GM12878 (cell line): ENCODE measurements around the gene MACROD2. TPM values are rescaled to one million over a fixed set of nuclear protein-coding genes. Genes with fewer than 3 reads are reported as not detected.

Experiments
- ATAC-seq: fragments of 200-7000 bp; cut with Tn5 transposase; 3 replicates; pipeline ENCODE4 v1.9.1; 2020; ENCODE audit warnings: mild to moderate bottlenecking, moderate library complexity
- BruUV-seq: library from RNA; stranded (reverse); fragments of 400-500 nt; replicated peaks from 2 replicates; lab custom pipeline; 2021; lab: Mats Ljungman, UMichigan
- CTCF ChIA-PET: fragments of 300-600 bp; sonication (Branson Sonifier 250); formaldehyde crosslinking; extraction: SDS; loops from one replicate; lab custom pipeline; 2021; ENCODE audit warnings: inconsistent platforms; lab: Yijun Ruan, JAX
- POLR2A ChIA-PET: fragments of 350-600 bp; formaldehyde crosslinking; extraction: SDS; loops from one replicate; lab custom pipeline; 2021; ENCODE audit warnings: inconsistent platforms; lab: Charles Lee
- RAD21 ChIA-PET: fragments of 300-600 bp; sonication (Branson Sonifier 250); formaldehyde crosslinking; loops from one replicate; lab custom pipeline; 2023; ENCODE audit warnings: antibody characterized with exemption; ENCODE audit not compliant: unreplicated experiment; lab: Charles Lee
- SMC1A ChIA-PET: fragments of 300-600 bp; sonication (Branson Sonifier 250); formaldehyde crosslinking; loops from one replicate; lab custom pipeline; 2023; ENCODE audit not compliant: unreplicated experiment, uncharacterized antibody; lab: Charles Lee
- DNase-seq: peaks from one replicate; pipeline ENCODE4 v3.0.0-alpha.2; 2011; ENCODE audit warnings: low read depth, low spot score
- FAIRE-seq: peaks from 3 replicates; lab custom pipeline; 2011; peaks lifted over from hg19 to GRCh38; lab: Jason Lieb, UNC
- H2AFZ ChIP-seq: 2 replicates; pipeline ENCODE4 v1.6.0; 2011; ENCODE audit warnings: low read depth, low read length, control low read depth; ENCODE audit not compliant: control insufficient read depth
- H3K27ac ChIP-seq: 2 replicates; pipeline ENCODE4 v1.5.1; 2011; ENCODE audit warnings: control low read depth; ENCODE audit not compliant: control insufficient read depth, insufficient read depth
- H3K27me3 ChIP-seq, 2 experiments: replicated peaks in 1 of 2; 2 replicates each; pipeline versions ENCODE4 v1.6.0 to v1.6.1; 2011; ENCODE audit warnings: low read length in 1 of 2; ENCODE audit not compliant: control insufficient read depth in 2 of 2, insufficient read depth in 2 of 2
- H3K36me3 ChIP-seq, 2 experiments: 2 replicates each; pipeline ENCODE4 v1.5.1; 2011; ENCODE audit warnings: low read length in 1 of 2; ENCODE audit not compliant: control insufficient read depth in 2 of 2, insufficient read depth in 2 of 2
- H3K4me1 ChIP-seq: 2 replicates; pipeline ENCODE4 v1.6.1; 2011; ENCODE audit warnings: mild to moderate bottlenecking, low read length, moderate library complexity, mixed read lengths; ENCODE audit not compliant: control insufficient read depth, insufficient read depth
- H3K4me2 ChIP-seq: 2 replicates; pipeline ENCODE4 v1.6.0; 2011; ENCODE audit warnings: control low read depth; ENCODE audit not compliant: control insufficient read depth, insufficient read depth
- H3K4me3 ChIP-seq: fragments of 200-600 bp; sonication (generic); 2 replicates; pipeline ENCODE4 v1.5.1; 2016
- H3K79me2 ChIP-seq: 2 replicates; pipeline ENCODE4 v1.6.0; 2011; ENCODE audit warnings: low read length; ENCODE audit not compliant: control insufficient read depth, insufficient read depth
- H3K9ac ChIP-seq: 2 replicates; pipeline ENCODE4 v1.8.0; 2011; ENCODE audit warnings: low read length, control low read depth, mixed read lengths; ENCODE audit not compliant: control insufficient read depth, insufficient read depth
- H3K9me3 ChIP-seq: replicated peaks from 3 replicates; pipeline ENCODE4 v1.5.1; 2011; ENCODE audit warnings: mild to moderate bottlenecking, low read length; ENCODE audit not compliant: control insufficient read depth, insufficient read depth
- H4K20me1 ChIP-seq: 2 replicates; pipeline ENCODE4 v1.6.0; 2011; ENCODE audit not compliant: control insufficient read depth, insufficient read depth
- ATF2 ChIP-seq: IDR thresholded peaks from 2 replicates; pipeline ENCODE4 v1.6.1; 2012; ENCODE audit warnings: low read length, inconsistent platforms
- CTCF ChIP-seq, 3 experiments: IDR thresholded peaks in 2 of 3; conservative IDR thresholded peaks in 1 of 3; 2 replicates each; pipeline ENCODE4 v1.5.1; 2011; ENCODE audit warnings: low read depth in 3 of 3, low read length in 3 of 3, mild to moderate bottlenecking in 3 of 3, control low read depth in 2 of 3, moderate library complexity in 2 of 3, inconsistent platforms in 1 of 3, mixed read lengths in 1 of 3; ENCODE audit not compliant: control insufficient read depth in 2 of 3, insufficient read depth in 1 of 3; ENCODE audit errors: extremely low read depth in 1 of 3
- DPF2 ChIP-seq: fragments of 450-650 bp; IDR thresholded peaks from 2 replicates; pipeline ENCODE4 v1.6.1; 2017; ENCODE audit warnings: mild to moderate bottlenecking
- EP300 ChIP-seq, 2 experiments: fragments of 150-350 bp in 1 of 2; IDR thresholded peaks; 2 replicates each; pipeline ENCODE4 v1.6.1; 2011 to 2012; ENCODE audit warnings: low read depth in 2 of 2, low read length in 2 of 2, borderline replicate concordance in 1 of 2, improper control_type of control experiment in 1 of 2, inconsistent platforms in 1 of 2; ENCODE audit not compliant: control insufficient read depth in 1 of 2
- NBN ChIP-seq: fragments of 450-650 bp; IDR thresholded peaks from 2 replicates; pipeline ENCODE4 v1.6.1; 2016
- RAD21 ChIP-seq: IDR thresholded peaks from 2 replicates; pipeline ENCODE4 v1.6.1; 2011; ENCODE audit warnings: mild to moderate bottlenecking, low read depth, low read length, moderate library complexity; ENCODE audit not compliant: insufficient read depth
- SMC3 ChIP-seq: IDR thresholded peaks from 2 replicates; pipeline ENCODE4 v1.6.1; 2011; ENCODE audit warnings: low read length, improper control_type of control experiment, borderline replicate concordance
- STAT3 ChIP-seq: IDR thresholded peaks from 2 replicates; pipeline ENCODE4 v1.6.1; 2011; ENCODE audit warnings: low read depth, low read length, improper control_type of control experiment
- USF2 ChIP-seq: IDR thresholded peaks from 2 replicates; pipeline ENCODE4 v1.6.1; 2011; ENCODE audit warnings: low read depth, low read length, improper control_type of control experiment, borderline replicate concordance
- WGBS: methylation state at CpG from one replicate; pipeline ENCODE4 v1.1.6; 2016; ENCODE audit warnings: low lambda C conversion rate; ENCODE audit not compliant: insufficient replicate concordance, insufficient coverage; ENCODE audit errors: missing lambda C conversion rate; 5-methylcytosine and 5-hydroxymethylcytosine counted together
- in situ Hi-C: fragments of 300-500 bp; cut with MboI; formaldehyde crosslinking; loops from 9 replicates; pipeline ENCODE4 v1.14.3; 2018; ENCODE audit warnings: mixed read lengths
- intact Hi-C: fragments of 100-400 bp; cut with micrococcal nuclease; formaldehyde crosslinking; loops from one replicate; pipeline ENCODE4 v1.14.2; 2022; ENCODE audit not compliant: unreplicated experiment
- polyA plus RNA-seq, 11 experiments: library from polyadenylated mRNA; depleted of rRNA in 4 of 11; unstranded in 6 of 11; stranded (reverse) in 5 of 11; fragments of >200 nt; fragmentation: Nextera tagmentation in 4 of 11; fragmentation: Illumina TruSeq in 1 of 11; extraction: Ambion mirVana in 4 of 11; extraction: Trizol in 1 of 11; gene quantifications; 1 replicate in 1 of 11; 2 replicates in 10 of 11; pipeline versions ENCODE4 v1.2.1 to v1.2.3, GENCODE V29; 2011 to 2016; ENCODE audit warnings: inconsistent platforms in 2 of 11, missing spikeins in 2 of 11, low read depth in 1 of 11
- total RNA-seq, 4 experiments: library from RNA; depleted of rRNA in 3 of 4; stranded (reverse); fragments of >200 nt in 3 of 4; fragmentation: Illumina TruSeq in 1 of 4; extraction: Trizol in 1 of 4; gene quantifications; 2 replicates each; pipeline versions ENCODE4 v1.2.1 to v1.2.3, GENCODE V29; 2013 to 2021

MACROD2 gene
- total and polyA plus RNA-seq, 10 of the 15 experiments (the other 5 are each of a cell fraction or from before 2014, with no cell fraction given): 1.1 to 21.5 (median 2.2) TPM

GRCh38 chr20:15257569-15257870, 1262.2 kb downstream of the MACROD2 start:
- Histone ChIP-seq H3K79me2 (no peaks in the 10 kb centered on the region), H3K36me3 (no peaks in the 10 kb centered on the region), H3K4me1 (no peaks in the 10 kb centered on the region), H3K4me3 (no peak overlapping the region), H3K4me2 (no peak overlapping the region), H3K9me3 (no peaks in the 10 kb centered on the region), H4K20me1 (no peaks in the 10 kb centered on the region), H3K27me3 (no peaks in the 10 kb centered on the region), H2AFZ (no peak overlapping the region), H3K27ac (no peak overlapping the region), H3K9ac (no peak overlapping the region)
- FAIRE-seq (no peak), DNase-seq (no peak), ATAC-seq (no peak)
- intact Hi-C loops (no loop called here), in situ Hi-C loops (no loop called here)
- ChIA-PET POLR2A (no interaction called here), RAD21 (no interaction called here), SMC1A (no interaction called here), CTCF (no interaction called here)
- no TSS peak for BruUV-seq
- no peak for TF ChIP-seq EP300 (IDR thresholded peaks at IDR 0.05; ENCODE audit: borderline replicate concordance in 1 of 2, control insufficient read depth in 1 of 2, low read depth in 2 of 2, low read length in 2 of 2)
- WGBS: 86% methylated on average over 1 of the region's 1 CpG

GRCh38 chr20:15265581-15266309, 1270.4 kb downstream of the MACROD2 start:
- no peak overlapping the region for H3K4me2 ChIP-seq
- no peaks in the 10 kb centered on the region for H3K9me3 ChIP-seq
- in situ Hi-C loops: no loop called here
- peaks cover 23% of the 10 kb centered on the region for H3K4me1 ChIP-seq
- WGBS: 56% methylated on average over 1 of the region's 1 CpG
- intact Hi-C loops: loop anchor here (5.0 kb wide), 2 partner anchors 387 to 1212 kb away; no protein-coding TSS in a partner anchor
- RAD21 ChIA-PET: no interaction called here
- H3K27ac ChIP-seq: no peak overlapping the region
- ATAC-seq (no peak), FAIRE-seq (no peak), DNase-seq (no peak)
- BruUV-seq: no TSS peak
- TF ChIP-seq STAT3 (no peak), CTCF (IDR thresholded peaks at IDR 0.05 in 2 of 3, conservative IDR thresholded peaks at IDR 0.05 in 1 of 3; ENCODE audit: control insufficient read depth in 2 of 3, extremely low read depth in 1 of 3, insufficient read depth in 1 of 3, low read depth in 3 of 3, low read length in 3 of 3) (peak in 2 of 3 experiments; percentile 7 to 19; a peak in 2 of 6 replicates), ATF2 (no peak), USF2 (no peak), SMC3 (0 out of 2 replicates have a peak, but pooled peaks have one; percentile 22), DPF2 (no peak), NBN (no peak), RAD21 (peak; percentile 25)
- H4K20me1 ChIP-seq: no peaks in the 10 kb centered on the region
- CTCF ChIA-PET: no interaction called here
- no peaks in the 10 kb centered on the region for H3K36me3 ChIP-seq
- H3K27me3 ChIP-seq: no peaks in the 10 kb centered on the region
- H3K9ac ChIP-seq: no peak overlapping the region
- SMC1A ChIA-PET: no interaction called here
- no peaks in the 10 kb centered on the region for H3K79me2 ChIP-seq
- H3K4me3 ChIP-seq: no peak overlapping the region
- POLR2A ChIA-PET: no interaction called here
- H2AFZ ChIP-seq: no peak overlapping the region
